OCI-LY1 (cell line): Measurements from ENCODE around the gene OOEP.

Experiments used
- CTCF ChIP-seq: fragments of 200-600 bp; sonication (generic), shearing (Covaris generic); IDR thresholded peaks from 2 replicates; pipeline ENCODE4 v1.5.1; 2017; ENCODE audit warnings: mild to moderate bottlenecking, antibody characterized with exemption, low read length, moderate library complexity, mixed read lengths
- EZH2 ChIP-seq: fragments of 200-600 bp; sonication (generic), shearing (Covaris generic); IDR thresholded peaks from 2 replicates; pipeline ENCODE4 v1.8.0; 2017; ENCODE audit warnings: borderline replicate concordance, mixed run types, mild to moderate bottlenecking, antibody characterized with exemption, low read length, moderate library complexity, mixed read lengths

GRCh38 chr6:73369563-73369962, at the start of gene OOEP:
- no peak for TF ChIP-seq CTCF
- TF ChIP-seq EZH2, result no peak
